ENCODE results near the gene MGAT4B. TPM values are rescaled to one million over a fixed set of nuclear protein-coding genes. Genes with fewer than 3 reads are reported as not detected.

Gene MGAT4B
- total and polyA plus RNA-seq, 2 of the 4 experiments (the other 2 are of a cell fraction) = 73.7 to 155 TPM

- no peak for TF ChIP-seq CHD1 (IDR thresholded peaks at IDR 0.05; ENCODE audit: low read depth, low read length)
- TF ChIP-seq NFE2L2 (IDR thresholded peaks at IDR 0.05; ENCODE audit: low read depth, low read length) = no peak
- TF ChIP-seq POLR2A (IDR thresholded peaks at IDR 0.05; ENCODE audit: low read depth, low read length) = peak; percentile 57
- no peak for TF ChIP-seq RCOR1 (IDR thresholded peaks at IDR 0.05; ENCODE audit: insufficient replicate concordance, low read length)
- TF ChIP-seq RFX5 (IDR thresholded peaks at IDR 0.05; ENCODE audit: low read depth, low read length) = no peak
- TF ChIP-seq SMC3 (IDR thresholded peaks at IDR 0.05; ENCODE audit: low read depth, low read length) = no peak
These were observed at the start of gene MGAT4B (continued) for GRCh38 chr5:179806250-179807048.

- H2AFZ ChIP-seq (replicated peaks; ENCODE audit: low read length, poor library complexity) = no peak overlapping the region
- no peaks in the 10 kb centered on the region for H3K27me3 ChIP-seq (ENCODE audit: control insufficient read depth, insufficient read depth, low read length)
- H3K14ac ChIP-seq (replicated peaks; ENCODE audit: low read depth, low read length) = no peak overlapping the region
- H3K4me3 ChIP-seq (ENCODE audit: insufficient read depth, low read depth, low read length) = no peak overlapping the region
- no peak overlapping the region for H4K91ac ChIP-seq (ENCODE audit: insufficient read depth, low read depth, low read length)
- no peak overlapping the region for H3K27ac ChIP-seq (ENCODE audit: insufficient read depth, low read length)
- no peak for TF ChIP-seq POLR2A (IDR thresholded peaks at IDR 0.05; ENCODE audit: low read depth, low read length)
- no peak for TF ChIP-seq ELK1 (IDR thresholded peaks at IDR 0.05; ENCODE audit: borderline replicate concordance, low read depth, low read length)
- TF ChIP-seq CHD1 (IDR thresholded peaks at IDR 0.05; ENCODE audit: low read depth, low read length) = no peak
- TF ChIP-seq RFX5 (IDR thresholded peaks at IDR 0.05; ENCODE audit: low read depth, low read length) = no peak
- TF ChIP-seq RCOR1 (IDR thresholded peaks at IDR 0.05; ENCODE audit: insufficient replicate concordance, low read length) = no peak
- no peak for TF ChIP-seq BHLHE40 (IDR thresholded peaks at IDR 0.05; ENCODE audit: low read depth, low read length)
- no peak for TF ChIP-seq MAZ (IDR thresholded peaks at IDR 0.05; ENCODE audit: borderline replicate concordance, low read depth, low read length)
- TF ChIP-seq CEBPB (IDR thresholded peaks at IDR 0.05; ENCODE audit: low read depth, low read length) = no peak
- TF ChIP-seq FOS (IDR thresholded peaks at IDR 0.05; ENCODE audit: low read depth, low read length) = no peak
- TF ChIP-seq CTCF (conservative IDR thresholded peaks at IDR 0.05; ENCODE audit: low read depth, low read length) = no peak
- TF ChIP-seq MXI1 (IDR thresholded peaks at IDR 0.05; ENCODE audit: borderline replicate concordance, low read depth, low read length) = no peak
- H3K79me1 ChIP-seq (ENCODE audit: low read depth in 1 of 2, low read length in 2 of 2) = peaks cover 12 to 27% of the 10 kb centered on the region in 2 experiments
- peaks cover 30% of the 10 kb centered on the region for H3K36me3 ChIP-seq (ENCODE audit: control insufficient read depth, insufficient read depth, low read length)
- no peak overlapping the region for H2BK20ac ChIP-seq (ENCODE audit: low read depth, low read length)
- H4K20me1 ChIP-seq (ENCODE audit: insufficient read depth, low read length) = no peaks in the 10 kb centered on the region; the same call in 1 of the 2 replicates
- intact Hi-C loops (cut with micrococcal nuclease) = no loop called here
- no TSS peak for BruUV-seq (replicated peaks)
- H3K56ac ChIP-seq (ENCODE audit: extremely low read depth, insufficient read depth, low read length) = no peak overlapping the region
- H2AK9ac ChIP-seq (replicated peaks; ENCODE audit: low read depth, low read length, poor library complexity) = no peak overlapping the region
- no peak overlapping the region for H2BK15ac ChIP-seq (ENCODE audit: low read depth, low read length)
- 92 to 100% methylated on average over 2 to 3 of the region's 8 CpGs for WGBS, 2 experiments (ENCODE audit: extremely low coverage in 2 of 2, insufficient read length in 1 of 2)
- H3K18ac ChIP-seq (ENCODE audit: low read depth, low read length) = no peak overlapping the region
- in situ Hi-C loops (cut with MboI; ENCODE audit: low sequenced_read_pairs) = no loop called here
- no peaks in the 10 kb centered on the region for H3K4me1 ChIP-seq (ENCODE audit: control insufficient read depth, insufficient read depth, low read length)
- dilution Hi-C loops (cut with HindIII; ENCODE audit: low sequenced_read_pairs, unreplicated experiment) = no loop called here
- H3K4me2 ChIP-seq (ENCODE audit: low read depth, low read length) = no peak overlapping the region
- POLR2A ChIA-PET (ENCODE audit: unreplicated experiment) = no interaction called here
- no peak for DNase-seq
- H3K23ac ChIP-seq (ENCODE audit: low read depth, low read length) = no peak overlapping the region
- no peak for ATAC-seq (ENCODE audit: low read depth)
- no peak overlapping the region for H2BK120ac ChIP-seq (ENCODE audit: low read depth, low read length)
- no peaks in the 10 kb centered on the region for H3K9me3 ChIP-seq (ENCODE audit: control insufficient read depth, insufficient read depth, low read length)
- H3K9ac ChIP-seq (ENCODE audit: low read depth, low read length) = no peak overlapping the region
- H4K8ac ChIP-seq (ENCODE audit: low read depth in 2 of 2, low read length in 2 of 2) = no peak overlapping the region
- H4K5ac ChIP-seq (ENCODE audit: low read depth, low read length) = no peak overlapping the region
- peaks cover 3% of the 10 kb centered on the region; the same call in 1 of the 2 replicates for H3K9me1 ChIP-seq (ENCODE audit: insufficient read depth, low read length)
- H2AK5ac ChIP-seq (ENCODE audit: low read depth, low read length) = no peak overlapping the region
- H2BK5ac ChIP-seq (ENCODE audit: low read depth, low read length, poor library complexity, severe bottlenecking) = no peak overlapping the region
- H3K4ac ChIP-seq (ENCODE audit: low read depth, low read length) = no peak overlapping the region
- CTCF ChIA-PET = interaction anchor here (0.9 kb wide), 1 partner anchor 17 kb away, joined by 3 read pairs; no protein-coding TSS in a partner anchor
These were observed 47.7 kb upstream of the MGAT4B start for GRCh38 chr5:179854356-179854755.

All from IMR-90 (cell line).